Aorta (tissue), 5 donors: ENCODE results near the gene RETREG1. TPM values are rescaled to one million over a fixed set of nuclear protein-coding genes. Genes with fewer than 3 reads are reported as not detected.

ENCODE experiments used
- ATAC-seq: fragments of 200-7000 bp; cut with Tn5 transposase; one replicate; pipeline ENCODE4 v1.9.1; 2022; ENCODE audit warnings: moderate library complexity; ENCODE audit not compliant: low FRiP score
- DNase-seq, 2 donors: peaks; one replicate each; pipeline ENCODE4 v3.0.0-alpha.2; 2020
- H3K27ac ChIP-seq, 2 donors: one replicate each; pipeline ENCODE4 v1.5.1; 2013; ENCODE audit warnings: low read length in 2 of 2, mild to moderate bottlenecking in 2 of 2, moderate library complexity in 2 of 2, control low read depth in 1 of 2, inconsistent platforms in 1 of 2, low read depth in 1 of 2
- H3K27me3 ChIP-seq, 2 donors: one replicate each; pipeline ENCODE4 v1.6.1; 2013; ENCODE audit warnings: control low read depth in 1 of 2, low read length in 1 of 2, mild to moderate bottlenecking in 1 of 2, moderate library complexity in 1 of 2; ENCODE audit not compliant: insufficient read depth in 2 of 2, control insufficient read depth in 1 of 2
- H3K36me3 ChIP-seq, 2 donors: one replicate each; pipeline ENCODE4 v1.6.1; 2013; ENCODE audit warnings: control low read depth in 1 of 2, low read length in 1 of 2, mild to moderate bottlenecking in 1 of 2; ENCODE audit not compliant: insufficient read depth in 2 of 2, control insufficient read depth in 1 of 2
- H3K4me1 ChIP-seq, 2 donors: one replicate each; pipeline ENCODE4 v1.6.1; 2013; ENCODE audit warnings: low read length in 2 of 2, control low read depth in 1 of 2, mild to moderate bottlenecking in 1 of 2, moderate library complexity in 1 of 2; ENCODE audit not compliant: insufficient read depth in 2 of 2, control insufficient read depth in 1 of 2
- H3K4me3 ChIP-seq, 2 donors: one replicate each; pipeline ENCODE4 v1.5.1; 2013; ENCODE audit warnings: low read length in 2 of 2, control low read depth in 1 of 2, mild to moderate bottlenecking in 1 of 2
- H3K9me3 ChIP-seq: one replicate; pipeline ENCODE4 v1.6.1; 2013; ENCODE audit warnings: mild to moderate bottlenecking, low read length; ENCODE audit not compliant: control insufficient read depth
- WGBS, 2 donors: extraction: QIAGEN DNeasy Blood & Tissue Kit; methylation state at CpG; one replicate each; pipeline ENCODE4 v1.1.7; 2013; 5-methylcytosine and 5-hydroxymethylcytosine counted together
- intact Hi-C, 2 donors: fragments of 100-400 bp; cut with DNase I; formaldehyde crosslinking; loops; one replicate each; pipeline versions ENCODE4 v1.14.2 to v1.15.0; 2022
- polyA plus RNA-seq, 2 donors: library from polyadenylated mRNA; stranded (reverse); fragments of 200-250 nt; gene quantifications; one replicate each; pipeline ENCODE4 v1.2.3, GENCODE V29; 2013
- total RNA-seq, 2 donors: library from RNA; stranded (reverse); fragmentation: NEBNext Ultra II Directional; extraction: Animal tissue kit (Norgen Biotek cat#: 25700); gene quantifications; one replicate each; pipeline ENCODE4 v1.2.1, GENCODE V29; 2021
- donor health status: healthy with polysubstance abuse.
- donor health status: Bipolar disorder and iron deficiency.
- donor health status: DM: no; HTN: no; CAD: no.
- donor health status: DM: no; HTN: no; CAD: no.
- donor health status: DM: yes; HTN: yes; CAD: no.

Gene RETREG1
- total and polyA plus RNA-seq, 4 donors: 0.56 to 9.7 (median 4.1) TPM

DNA sequence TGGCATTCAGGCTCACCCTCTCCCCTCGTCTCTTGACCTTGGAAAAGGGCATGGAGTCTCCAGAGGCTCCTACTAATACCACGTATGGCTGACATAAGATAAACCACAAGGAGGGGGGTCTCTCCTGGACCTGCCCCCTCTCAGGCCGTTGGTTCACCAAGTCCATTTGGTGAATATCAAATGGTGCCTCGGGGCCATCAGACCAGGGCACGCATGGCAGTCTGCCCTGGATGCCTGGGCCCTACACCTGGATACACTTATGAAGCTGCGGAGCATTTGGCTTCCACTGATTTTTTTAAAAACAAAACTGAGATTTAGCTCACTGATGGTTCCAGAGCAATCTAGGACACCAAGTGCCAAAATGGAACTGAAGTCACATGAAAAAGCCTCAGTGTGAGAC lies 110.9 kb downstream of the RETREG1 start:
- DNase-seq: no peak
- intact Hi-C loops: no loop called here
- H3K27ac ChIP-seq: no peak overlapping the region

DNA sequence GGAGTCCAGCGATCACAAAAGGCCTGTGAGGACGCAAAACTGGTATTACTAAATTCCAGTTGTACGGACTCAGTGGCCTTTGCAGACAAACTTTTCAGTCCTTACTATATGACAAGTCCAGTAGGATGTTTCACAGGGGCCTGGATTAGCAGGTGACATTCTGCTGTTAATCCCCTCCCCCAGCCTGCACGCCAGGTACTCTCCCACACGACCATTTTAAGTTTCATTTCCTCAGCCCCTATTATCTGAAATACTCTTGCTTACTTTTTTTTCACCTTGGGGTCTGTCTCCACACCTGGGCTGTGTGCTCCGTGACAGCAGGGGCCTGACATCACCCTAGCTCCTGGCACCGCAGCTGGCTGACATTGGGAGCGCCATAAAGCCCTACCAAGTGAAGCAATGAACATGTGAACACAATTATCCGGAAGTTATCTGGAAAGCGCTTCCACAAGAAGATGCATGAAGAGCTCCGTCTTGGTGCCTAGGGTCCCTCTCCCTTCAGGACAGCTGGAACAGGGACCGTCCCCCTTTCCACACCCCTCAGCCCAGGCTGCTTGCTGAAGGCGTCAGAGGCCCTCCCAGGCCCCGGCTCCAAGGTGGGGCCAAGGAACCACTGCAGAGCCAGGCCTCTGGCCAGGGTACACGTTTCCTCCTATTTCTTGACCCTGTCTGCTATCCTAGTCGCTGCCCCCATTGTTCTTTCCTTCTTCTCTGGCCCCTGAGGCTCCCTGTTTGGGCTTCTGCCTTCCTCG lies 111.5 kb downstream of the RETREG1 start:
- ATAC-seq: no peak
- WGBS, 2 donors: 90 to 92% methylated on average over 17 of the region's 17 CpGs
- Histone ChIP-seq H3K9me3 (no peaks in the 10 kb centered on the region), H3K36me3 (no peaks in the 10 kb centered on the region), H3K27me3 (no peaks in the 10 kb centered on the region), H3K27ac (no peak overlapping the region), H3K4me3 (no peak overlapping the region), H3K4me1 (no peaks in the 10 kb centered on the region)
- intact Hi-C loops: no loop called here
- DNase-seq: no peak

More for the DNA sequence above, 110.9 kb downstream of the RETREG1 start:
- Histone ChIP-seq H3K4me3 (no peak overlapping the region), H3K36me3 (no peaks in the 10 kb centered on the region), H3K4me1 (no peaks in the 10 kb centered on the region), H3K27me3 (no peaks in the 10 kb centered on the region), H3K9me3 (no peaks in the 10 kb centered on the region)
- WGBS, 2 donors: 93 to 96% methylated on average over 6 of the region's 6 CpGs
- ATAC-seq: no peak

DNA sequence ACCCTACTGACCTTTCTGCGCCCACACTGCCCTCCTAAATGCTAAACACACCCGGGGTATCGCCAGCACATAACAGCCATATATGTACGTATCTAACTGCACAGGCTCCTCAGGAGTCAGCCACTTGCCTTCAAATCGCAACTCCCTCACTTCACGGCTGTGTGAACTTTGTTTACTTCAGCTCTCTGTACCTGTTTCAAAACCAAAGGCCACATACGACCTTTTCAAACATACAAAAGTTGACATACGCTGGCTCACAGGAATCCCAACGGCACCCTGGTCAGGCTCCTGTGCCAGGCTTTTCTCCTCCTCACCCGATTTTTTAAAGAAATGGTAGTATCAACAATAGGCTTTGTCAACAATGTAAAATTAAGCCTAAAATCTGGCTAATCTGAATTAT lies 112.2 kb downstream of the RETREG1 start:
- Histone ChIP-seq H3K36me3 (no peaks in the 10 kb centered on the region), H3K4me1 (no peaks in the 10 kb centered on the region), H3K9me3 (peaks cover 3% of the 10 kb centered on the region), H3K27ac (no peak overlapping the region), H3K27me3 (no peaks in the 10 kb centered on the region), H3K4me3 (no peak overlapping the region)
- ATAC-seq (no peak), DNase-seq (no peak)
- 93 to 94% methylated on average over 10 of the region's 10 CpGs for WGBS, 2 donors
- intact Hi-C loops: no loop called here

DNA sequence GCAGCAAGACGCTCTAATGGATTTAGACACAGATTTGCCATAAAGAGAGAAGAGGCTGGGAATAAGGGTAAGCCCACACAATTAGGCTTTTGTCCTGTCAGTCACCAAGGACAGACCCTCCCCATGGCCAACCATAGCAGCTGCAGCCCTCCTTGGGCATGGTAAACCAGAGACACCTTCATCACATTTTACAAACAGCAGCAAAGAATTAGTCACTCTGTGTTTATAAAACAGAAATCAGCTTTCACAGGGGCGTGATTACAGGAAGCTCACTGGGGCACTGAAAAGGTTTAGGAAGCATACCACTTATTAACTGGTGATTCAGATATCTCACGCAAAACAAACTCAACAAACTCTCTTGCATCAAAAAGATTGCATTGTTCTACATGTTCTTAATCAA lies 113.9 kb downstream of the RETREG1 start:
- Histone ChIP-seq H3K4me3 (no peak overlapping the region), H3K27me3 (no peaks in the 10 kb centered on the region), H3K9me3 (peaks cover 3% of the 10 kb centered on the region), H3K4me1 (no peaks in the 10 kb centered on the region), H3K36me3 (no peaks in the 10 kb centered on the region), H3K27ac (no peak overlapping the region)
- DNase-seq (no peak), ATAC-seq (no peak)
- 89 to 90% methylated on average over 3 of the region's 3 CpGs for WGBS, 2 donors
- intact Hi-C loops: no loop called here

DNA sequence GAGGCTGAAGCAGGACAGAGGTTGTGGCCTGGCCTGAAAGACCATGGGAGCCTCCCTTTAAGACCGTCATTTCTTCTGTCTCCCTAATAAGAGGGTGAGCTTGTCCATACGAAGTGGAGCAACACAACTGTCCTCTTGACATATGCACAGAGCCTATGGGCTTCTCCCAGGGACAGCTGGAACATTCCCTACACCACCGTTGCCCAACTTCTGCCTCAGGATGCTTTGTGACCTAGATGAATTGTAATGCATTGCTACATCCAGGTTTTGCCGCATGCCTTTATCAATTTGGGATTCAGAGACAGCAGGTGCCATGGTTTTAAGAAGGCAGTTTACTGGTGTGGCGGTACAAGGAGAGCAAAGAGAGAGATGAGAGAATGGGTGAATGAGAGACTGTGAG lies 116.8 kb downstream of the RETREG1 start:
- Histone ChIP-seq H3K27ac (no peak overlapping the region), H3K9me3 (peaks cover 6% of the 10 kb centered on the region), H3K4me1 (no peaks in the 10 kb centered on the region), H3K36me3 (no peaks in the 10 kb centered on the region), H3K4me3 (no peak overlapping the region), H3K27me3 (no peaks in the 10 kb centered on the region)
- ATAC-seq (no peak), DNase-seq (no peak)
- intact Hi-C loops: no loop called here
- WGBS, 2 donors: 89 to 93% methylated on average over 5 of the region's 5 CpGs

DNA sequence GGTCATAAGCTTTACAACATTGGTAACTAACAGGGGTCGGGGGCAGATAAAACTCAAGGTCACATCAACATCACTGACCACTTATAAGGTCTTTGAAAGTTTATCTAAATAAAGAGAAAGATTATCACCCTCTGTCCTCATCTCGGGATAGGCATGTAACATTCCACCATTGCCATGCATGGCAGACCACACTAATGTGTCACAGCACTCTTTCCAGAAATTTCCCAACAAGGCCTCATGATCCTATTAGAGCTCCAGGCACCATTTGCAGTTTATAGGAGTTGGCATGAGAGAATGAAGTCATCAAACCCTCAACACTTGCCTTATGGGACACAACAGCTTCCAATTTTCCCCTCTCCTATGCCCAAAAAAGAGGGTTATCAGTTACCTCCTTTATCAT lies 119.3 kb downstream of the RETREG1 start:
- WGBS, 2 donors: 74 to 89% methylated on average over 2 of the region's 2 CpGs
- intact Hi-C loops: loop anchor here in 1 of 2 donors (10.0 kb wide), 1 partner anchor 297 kb away; no protein-coding TSS in a partner anchor
- H3K4me1 ChIP-seq: no peaks in the 10 kb centered on the region
- H3K36me3 ChIP-seq: no peaks in the 10 kb centered on the region
- H3K9me3 ChIP-seq: peaks cover 6% of the 10 kb centered on the region
- no peak overlapping the region for H3K27ac ChIP-seq
- ATAC-seq: no peak
- no peak overlapping the region for H3K4me3 ChIP-seq
- DNase-seq: no peak
- no peaks in the 10 kb centered on the region for H3K27me3 ChIP-seq

DNA sequence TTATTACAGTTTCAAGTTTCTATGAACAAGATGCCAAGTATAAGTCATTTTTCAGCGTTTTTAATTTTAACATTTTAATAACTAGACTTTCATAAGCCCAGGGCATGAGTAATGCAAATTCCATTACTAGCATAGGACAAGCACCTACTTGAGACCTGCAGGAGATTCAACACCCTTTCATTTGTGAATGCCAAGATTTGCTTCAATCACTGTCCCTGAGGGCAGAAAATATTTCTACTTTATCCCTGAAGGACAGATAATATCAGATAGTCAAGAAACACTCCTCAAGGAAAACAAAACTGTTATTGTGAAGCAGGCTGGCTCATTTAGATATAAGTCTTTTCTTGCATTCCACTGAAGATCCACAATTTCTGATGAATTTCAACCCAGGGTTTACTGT lies 123.5 kb downstream of the RETREG1 start:
- WGBS, 2 donors: 67 to 75% methylated on average over 1 of the region's 1 CpG
- intact Hi-C loops: loop anchor here in 1 of 2 donors (10.0 kb wide), 1 partner anchor 302 kb away; no protein-coding TSS in a partner anchor

DNA sequence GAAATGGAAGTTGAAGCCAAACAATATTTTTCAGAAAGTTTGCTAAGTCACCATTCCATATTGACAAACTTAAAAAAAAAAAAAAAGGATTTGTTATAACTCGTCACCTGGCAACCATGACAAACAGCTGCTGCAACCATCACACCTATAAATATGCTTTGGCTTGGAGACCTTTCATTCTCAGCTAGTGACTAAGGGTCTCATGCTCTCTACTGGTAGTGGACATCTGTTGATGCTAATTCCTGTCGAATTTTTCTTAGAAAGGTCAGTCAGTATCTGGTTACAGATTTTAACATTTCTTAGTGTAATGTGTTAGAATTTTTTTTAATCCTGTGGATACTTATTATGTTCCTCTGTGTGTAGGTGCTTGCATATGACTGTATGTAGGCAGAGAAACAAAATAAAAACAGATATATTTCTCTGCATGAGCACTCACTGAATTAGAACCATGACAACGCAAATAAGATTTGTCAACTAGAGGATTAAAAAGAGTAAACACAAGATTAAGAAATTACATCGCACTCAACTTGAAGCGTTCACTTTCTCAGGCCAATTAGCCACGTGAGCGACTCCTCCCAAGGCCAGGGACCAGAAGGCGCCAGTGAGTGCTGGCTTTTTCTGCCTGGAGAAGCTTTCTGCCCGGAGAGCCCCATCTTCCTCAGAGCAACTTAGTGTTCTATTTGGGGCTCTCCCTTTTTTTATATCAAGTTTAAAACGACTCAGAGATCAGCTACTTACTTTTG lies 124.2 kb downstream of the RETREG1 start:
- Histone ChIP-seq H3K9me3 (peaks cover 3% of the 10 kb centered on the region), H3K27me3 (no peaks in the 10 kb centered on the region), H3K36me3 (no peaks in the 10 kb centered on the region), H3K4me3 (no peak overlapping the region), H3K27ac (no peak overlapping the region), H3K4me1 (no peaks in the 10 kb centered on the region)
- peak in 1 of 2 donors; percentile 31 for DNase-seq
- 73 to 78% methylated on average over 10 of the region's 10 CpGs for WGBS, 2 donors
- ATAC-seq: no peak
- intact Hi-C loops: loop anchor here in 1 of 2 donors (10.0 kb wide), 1 partner anchor 302 kb away; no protein-coding TSS in a partner anchor

More for the DNA sequence above, 123.5 kb downstream of the RETREG1 start:
- peaks cover 3% of the 10 kb centered on the region for H3K9me3 ChIP-seq
- H3K27ac ChIP-seq: no peak overlapping the region
- H3K36me3 ChIP-seq: no peaks in the 10 kb centered on the region
- DNase-seq (no peak), ATAC-seq (no peak)
- H3K4me3 ChIP-seq: no peak overlapping the region
- H3K4me1 ChIP-seq: no peaks in the 10 kb centered on the region
- H3K27me3 ChIP-seq: no peaks in the 10 kb centered on the region
